ENCODE measurements around the gene STYXL1.

Gene STYXL1

DNA sequence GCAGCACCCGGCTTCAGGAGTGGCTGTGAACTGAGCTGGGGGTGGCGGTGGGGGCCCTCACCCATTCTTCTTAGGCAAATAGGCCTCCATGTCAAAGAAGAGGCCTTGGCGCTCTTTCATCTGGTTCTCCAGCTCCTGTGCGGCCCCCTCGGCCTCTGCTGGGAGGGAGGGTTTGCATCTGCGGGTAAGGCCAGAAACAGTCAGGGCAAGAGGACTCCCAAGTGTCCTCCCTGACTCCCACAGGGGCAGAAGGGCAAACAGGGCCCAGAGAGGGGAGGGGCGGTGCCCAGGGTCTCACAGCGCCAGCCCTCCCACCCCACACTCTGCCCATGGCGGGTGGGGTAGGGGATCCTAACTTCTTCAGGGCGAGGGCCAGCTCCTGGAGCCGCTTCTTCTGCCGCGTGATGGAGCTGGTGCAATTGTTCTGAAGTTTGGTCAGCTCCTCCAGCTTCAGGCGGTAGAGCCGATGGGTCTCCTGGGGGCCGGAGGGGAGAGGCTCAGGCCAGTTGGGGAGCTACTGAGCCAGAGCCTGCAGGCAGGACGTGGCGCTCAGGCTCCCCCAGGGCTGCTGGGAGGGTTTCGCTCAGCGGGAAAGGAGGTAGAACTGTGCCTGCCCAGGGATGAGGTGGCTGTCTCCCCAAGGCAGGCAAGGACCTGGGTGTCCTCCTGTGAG, 55.6 kb downstream of the STYXL1 start:
- no peak for DNase-seq (ENCODE audit: low read depth)

- no peak for DNase-seq (ENCODE audit: low read depth)
Measured at GRCh38 chr7:75991531-75992082, 56.2 kb downstream of the STYXL1 start.

GRCh38 chr7:75989500-75990388, 58.1 kb downstream of the STYXL1 start:
- DNase-seq (ENCODE audit: low read depth): no peak

DNA sequence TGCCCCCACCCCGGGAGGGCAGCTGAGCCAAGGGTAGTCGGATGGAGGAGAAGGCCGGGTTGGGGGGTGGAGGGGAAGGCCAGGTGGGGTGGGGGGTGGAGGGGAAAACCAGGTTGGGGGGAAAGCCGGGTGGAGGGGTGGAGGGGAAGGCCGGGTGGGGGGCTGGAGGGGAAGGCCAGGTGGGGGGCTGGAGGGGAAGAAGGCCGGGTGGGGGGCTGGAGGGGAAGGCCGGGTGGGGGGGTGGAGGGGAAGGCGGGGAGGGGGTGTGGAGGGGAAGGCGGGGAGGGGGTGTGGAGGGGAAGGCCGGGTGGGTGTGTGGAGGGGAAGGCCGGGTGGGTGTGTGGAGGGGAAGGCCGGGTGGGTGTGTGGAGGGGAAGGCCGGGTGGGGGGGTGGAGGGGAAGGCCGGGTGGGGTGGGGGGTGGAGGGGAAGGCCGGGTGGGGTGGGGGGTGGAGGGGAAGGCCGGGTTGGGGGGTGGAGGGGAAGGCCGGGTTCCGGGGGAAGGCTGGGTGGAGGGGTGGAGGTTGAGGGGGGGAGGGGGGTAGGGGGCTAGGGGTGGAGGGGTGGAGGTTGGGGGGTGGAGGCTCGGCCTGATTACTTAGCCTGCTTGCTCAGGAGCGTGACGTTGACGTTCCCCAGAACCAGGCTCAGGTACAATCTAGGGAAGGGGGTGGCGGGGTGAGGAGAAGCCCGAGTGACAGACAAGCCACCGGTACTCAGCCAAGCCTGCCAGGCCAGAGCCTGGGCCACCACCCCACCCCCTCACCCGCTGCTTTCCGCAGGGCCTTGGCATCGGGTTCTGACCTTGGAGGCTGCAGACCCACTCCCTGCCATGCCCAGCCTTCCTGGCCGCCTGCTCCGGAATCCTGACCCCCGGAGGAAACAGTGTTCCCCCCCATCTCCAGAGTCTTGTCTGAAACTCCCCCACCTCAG, 59.0 kb downstream of the STYXL1 start:
- DNase-seq (ENCODE audit: low read depth): no peak

GRCh38 chr7:75987805-75988567, 59.8 kb downstream of the STYXL1 start:
- no peak for DNase-seq (ENCODE audit: low read depth)

DNA sequence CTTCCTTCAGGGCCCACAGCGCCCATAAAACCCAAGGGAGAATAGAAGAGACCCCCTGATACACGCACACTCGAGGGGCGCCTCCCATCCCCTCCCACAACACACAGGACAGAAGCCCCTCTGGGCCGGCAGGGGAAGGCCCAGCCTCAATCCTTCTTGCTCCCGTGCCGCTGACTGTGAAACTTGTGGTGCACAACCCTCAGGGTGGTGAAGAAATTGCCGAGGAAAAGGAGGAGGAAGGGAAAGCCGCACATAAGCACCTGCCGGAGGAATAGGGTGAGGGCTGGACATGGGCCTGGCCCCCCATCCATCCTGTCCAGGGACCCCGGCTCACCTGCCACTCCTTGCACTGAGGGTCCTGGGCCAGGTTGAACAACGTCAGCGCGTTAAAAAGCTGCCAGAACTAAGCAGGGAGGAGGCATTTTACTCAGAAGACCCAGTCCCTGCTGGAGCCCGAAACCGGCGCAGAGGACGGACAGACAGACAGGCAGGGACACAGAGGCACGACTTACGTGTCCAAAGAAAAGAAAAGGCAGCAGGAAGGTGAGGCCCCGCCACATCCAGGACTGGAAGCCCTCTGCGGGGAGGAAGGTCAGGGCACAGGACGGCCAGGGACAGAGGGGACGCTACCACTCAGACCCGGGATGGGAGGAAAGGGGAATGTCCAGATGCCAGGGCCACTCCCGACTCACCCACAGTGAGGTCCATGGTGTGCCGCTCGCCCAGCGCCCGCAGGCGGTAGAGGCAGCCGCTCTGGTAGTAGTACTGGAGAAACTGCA, 60.6 kb downstream of the STYXL1 start:
- DNase-seq (ENCODE audit: low read depth): no peak

- DNase-seq (ENCODE audit: low read depth): no peak
Measured at GRCh38 chr7:75986147-75986781, 61.5 kb downstream of the STYXL1 start.

GRCh38 chr7:75985518-75986146, 62.2 kb downstream of the STYXL1 start:
- DNase-seq (ENCODE audit: low read depth): peak; percentile 20

DNA sequence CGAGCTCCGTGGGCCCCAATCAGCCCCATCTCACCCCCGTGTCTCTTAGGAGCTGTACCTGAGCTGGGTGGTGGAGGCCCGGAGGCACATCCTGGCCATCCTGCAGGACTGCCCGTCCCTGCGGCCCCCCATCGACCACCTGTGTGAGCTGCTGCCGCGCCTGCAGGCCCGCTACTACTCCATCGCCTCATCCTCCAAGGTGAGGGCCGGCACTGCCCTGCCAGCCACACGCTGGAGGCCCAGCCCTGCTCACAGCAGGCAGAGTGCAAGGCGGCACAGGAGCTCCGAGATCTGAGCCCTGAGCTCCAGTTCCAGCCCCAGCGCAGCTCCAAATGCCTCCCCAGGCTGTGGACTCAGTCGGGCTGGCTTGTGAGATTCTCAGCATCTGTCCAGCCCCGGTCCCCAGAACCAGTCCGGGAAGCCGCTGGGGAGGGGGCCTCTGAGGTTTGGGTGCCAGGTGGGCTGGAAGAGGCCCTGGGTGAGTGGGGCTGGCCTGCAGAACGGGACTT, 62.7 kb downstream of the STYXL1 start:
- peak; percentile 3 for DNase-seq (ENCODE audit: low read depth)

GRCh38 chr7:75984130-75985008, 63.4 kb downstream of the STYXL1 start:
- DNase-seq (ENCODE audit: low read depth): peak; percentile 5

DNA sequence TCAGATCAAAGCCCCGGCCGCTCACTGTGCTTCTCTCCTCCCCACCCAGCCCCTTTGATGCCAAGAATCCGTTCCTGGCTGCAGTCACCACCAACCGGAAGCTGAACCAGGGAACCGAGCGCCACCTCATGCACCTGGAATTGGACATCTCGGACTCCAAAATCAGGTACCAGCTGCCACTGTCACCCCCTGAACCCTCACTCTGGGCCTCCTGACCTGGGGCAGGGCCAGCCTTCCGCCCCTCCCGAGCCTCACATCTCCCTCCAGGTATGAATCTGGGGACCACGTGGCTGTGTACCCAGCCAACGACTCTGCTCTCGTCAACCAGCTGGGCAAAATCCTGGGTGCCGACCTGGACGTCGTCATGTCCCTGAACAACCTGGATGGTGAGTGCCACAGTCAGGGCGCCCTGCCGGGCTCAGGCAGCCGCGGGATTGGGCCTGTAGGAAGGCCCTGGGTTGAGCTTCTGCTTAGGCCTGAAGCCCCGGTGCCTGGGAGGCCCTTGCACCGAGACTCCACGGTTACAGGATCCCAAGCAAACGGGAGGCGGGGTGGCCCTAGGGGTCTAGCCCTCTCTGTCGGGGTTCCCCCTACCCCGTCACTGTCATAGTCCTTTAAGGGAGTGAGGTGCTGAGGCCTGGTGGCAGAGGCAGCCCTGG, 64.2 kb downstream of the STYXL1 start:
- DNase-seq (ENCODE audit: low read depth): peak; percentile 1

- peak; percentile 1 for DNase-seq (ENCODE audit: low read depth)
Measured at GRCh38 chr7:75982306-75983064, 65.3 kb downstream of the STYXL1 start.

DNA sequence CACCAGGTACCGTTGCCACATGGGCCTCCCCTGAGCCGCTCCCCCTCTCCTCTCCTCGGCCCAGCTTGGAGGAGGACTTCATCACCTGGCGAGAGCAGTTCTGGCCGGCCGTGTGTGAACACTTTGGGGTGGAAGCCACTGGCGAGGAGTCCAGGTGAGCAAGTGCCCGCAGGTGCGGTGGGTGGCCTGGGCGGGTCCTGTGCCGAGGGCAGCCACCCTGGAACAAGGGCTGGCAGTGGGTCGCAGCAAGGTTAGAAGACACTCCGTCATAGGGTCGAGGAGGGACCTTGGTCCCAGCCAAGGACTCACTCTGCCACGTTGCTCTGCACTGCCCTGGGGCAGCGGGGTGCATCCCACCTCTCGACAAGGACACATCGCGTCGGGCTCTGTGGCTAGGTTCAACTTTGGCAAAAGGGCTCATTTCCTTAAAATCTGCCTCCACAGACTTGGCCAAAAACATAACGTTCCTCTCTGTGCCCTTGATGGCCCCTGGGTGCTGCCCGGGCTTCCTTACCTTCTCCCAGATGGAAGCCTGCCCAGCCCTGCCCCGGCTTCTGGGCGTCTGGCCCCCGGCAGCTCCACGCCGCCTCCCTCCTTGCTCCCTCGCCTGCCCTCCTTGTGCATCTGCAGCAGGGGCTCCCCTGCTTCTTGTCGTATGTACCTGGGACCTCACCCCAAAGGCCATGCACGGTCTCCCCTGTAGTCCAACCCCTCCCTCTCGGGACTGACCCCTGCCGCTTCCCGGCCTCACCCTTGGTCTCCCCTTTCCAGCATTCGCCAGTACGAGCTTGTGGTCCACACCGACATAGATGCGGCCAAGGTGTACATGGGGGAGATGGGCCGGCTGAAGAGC, 66.1 kb downstream of the STYXL1 start:
- DNase-seq (ENCODE audit: low read depth): no peak

- no peak for DNase-seq (ENCODE audit: low read depth)
Measured at GRCh38 chr7:75981203-75981452, 66.7 kb downstream of the STYXL1 start.

DNA sequence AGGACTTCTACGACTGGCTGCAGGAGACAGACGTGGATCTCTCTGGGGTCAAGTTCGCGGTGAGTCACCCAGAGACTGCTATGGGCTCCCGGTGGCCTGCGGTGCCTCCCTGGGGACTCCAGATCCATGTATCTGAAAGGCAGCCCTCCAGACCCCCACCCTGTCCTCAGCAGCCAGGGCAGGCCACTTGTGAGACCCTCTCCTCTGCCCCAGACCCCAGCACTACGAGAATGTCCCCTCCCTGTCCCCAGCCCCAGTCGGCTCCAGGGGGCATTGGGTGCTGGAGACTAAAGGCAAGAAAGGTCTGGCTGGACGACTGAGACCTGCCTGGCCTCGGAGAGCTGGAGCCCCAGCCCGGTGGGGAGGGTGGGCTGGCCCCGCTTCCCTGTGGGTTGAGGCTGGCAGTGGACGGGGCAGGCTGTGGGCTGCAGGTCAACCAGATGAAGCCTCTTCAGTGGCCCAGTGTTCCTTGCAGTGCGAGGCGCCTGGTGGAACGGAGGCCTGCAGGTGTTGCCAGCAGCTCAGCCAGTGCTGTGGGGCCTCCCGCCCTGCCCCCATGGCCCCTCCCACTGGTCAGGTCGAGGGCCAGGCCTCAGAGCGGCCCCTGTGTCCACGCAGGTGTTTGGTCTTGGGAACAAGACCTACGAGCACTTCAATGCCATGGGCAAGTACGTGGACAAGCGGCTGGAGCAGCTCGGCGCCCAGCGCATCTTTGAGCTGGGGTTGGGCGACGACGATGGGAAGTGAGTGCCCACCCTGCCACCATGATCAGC, 67.2 kb downstream of the STYXL1 start:
- DNase-seq (ENCODE audit: low read depth): no peak
